D721Med (cell line): ENCODE data around the gene PLCB1.

Source experiments
- DNase-seq: peaks from one replicate; pipeline ENCODE4 v3.0.0; 2011; ENCODE audit warnings: low spot score; ENCODE audit not compliant: insufficient read length
- FAIRE-seq: peaks from 2 replicates; lab custom pipeline; 2011; peaks lifted over from hg19 to GRCh38; lab: Jason Lieb, UNC
- CTCF ChIP-seq: IDR thresholded peaks from 2 replicates; pipeline ENCODE4 v1.5.1; 2012; ENCODE audit warnings: mild to moderate bottlenecking, control low read depth; ENCODE audit not compliant: insufficient read depth; ENCODE audit errors: missing control alignments

PLCB1 gene

GRCh38 chr20:8227293-8227692 lies 95.2 kb downstream of the PLCB1 start:
- FAIRE-seq (no peak), DNase-seq (no peak)
- TF ChIP-seq CTCF = no peak

- FAIRE-seq = no peak
- no peak for DNase-seq
- no peak for TF ChIP-seq CTCF
Measured at GRCh38 chr20:8228315-8228714, 96.2 kb downstream of the PLCB1 start.

- no peak for FAIRE-seq
- no peak for DNase-seq
- no peak for TF ChIP-seq CTCF
Measured at GRCh38 chr20:8229090-8229489, 97.0 kb downstream of the PLCB1 start.

GRCh38 chr20:8231038-8231437 lies 99.0 kb downstream of the PLCB1 start:
- no peak for TF ChIP-seq CTCF
- no peak for FAIRE-seq
- no peak for DNase-seq

DNA sequence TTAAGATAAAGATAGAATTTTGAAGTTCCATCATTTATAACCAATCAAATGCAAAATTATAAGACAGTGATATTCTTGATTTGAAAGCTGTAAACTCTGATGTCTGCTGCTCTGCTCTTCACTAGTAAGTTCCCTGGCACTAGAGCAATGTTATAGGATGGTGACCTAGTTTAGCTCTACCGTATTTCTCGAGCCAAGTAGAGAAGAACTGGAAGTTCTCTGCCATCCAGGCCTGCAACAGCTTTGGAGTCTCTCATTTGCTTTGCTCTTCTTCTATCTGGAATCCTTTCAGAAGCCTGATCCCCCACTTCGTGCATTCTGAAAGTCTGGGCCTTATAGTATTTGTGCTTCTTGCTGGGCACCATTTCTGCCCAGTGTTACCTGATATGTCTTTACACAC lies 100.3 kb downstream of the PLCB1 start:
- TF ChIP-seq CTCF = no peak
- DNase-seq (no peak), FAIRE-seq (no peak)

DNA sequence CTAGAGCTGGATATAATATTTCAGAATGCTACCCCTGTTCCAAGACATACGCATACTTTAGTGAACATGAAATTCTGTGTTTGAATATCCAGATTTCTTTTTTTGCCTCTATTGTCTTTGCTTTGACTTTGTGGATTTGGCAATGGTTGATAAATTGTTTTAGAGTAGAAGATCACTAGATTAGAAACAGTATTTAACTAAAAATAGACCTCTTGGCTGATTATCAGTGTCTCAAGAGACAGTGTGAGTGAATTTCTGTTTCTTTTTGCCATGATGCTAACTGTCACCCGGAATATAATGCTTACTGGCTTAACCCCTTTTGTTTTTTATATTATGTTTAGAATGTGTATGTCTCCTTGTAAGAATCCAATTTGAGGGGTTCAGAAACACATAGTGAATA lies 102.5 kb downstream of the PLCB1 start:
- TF ChIP-seq CTCF = no peak
- FAIRE-seq (no peak), DNase-seq (no peak)

DNA sequence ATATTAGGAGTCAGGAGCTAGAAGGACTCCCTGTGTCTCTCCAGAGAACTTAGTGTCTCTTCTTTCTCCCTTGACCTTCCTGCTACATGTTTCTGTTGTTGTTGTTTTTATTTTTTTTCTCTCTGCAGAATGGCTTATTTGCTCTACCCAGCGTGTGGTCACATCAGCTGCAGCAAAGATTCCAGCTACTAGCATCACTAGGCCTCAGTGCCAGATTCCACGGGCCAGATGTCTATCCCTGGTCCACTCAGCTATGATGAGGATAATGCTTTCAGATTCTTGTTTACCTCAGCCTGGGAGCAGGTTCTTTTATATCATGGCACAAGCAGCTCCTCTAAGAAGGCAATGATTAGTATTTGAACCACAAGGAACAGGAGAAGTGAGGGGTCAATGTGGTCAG lies 110.0 kb downstream of the PLCB1 start:
- DNase-seq (no peak), FAIRE-seq (no peak)
- no peak for TF ChIP-seq CTCF
